GM19452 (cell line): ENCODE results near the gene SMC1B.

Experiments
- ATAC-seq: cut with Tn5 transposase; IDR thresholded peaks from one replicate; pipeline ENCODE4 v1.9.1; 2021; ENCODE audit not compliant: unreplicated experiment

SMC1B gene

GRCh38 chr22:45323695-45324094 lies 89.7 kb downstream of the SMC1B start:
- no peak for ATAC-seq

GRCh38 chr22:45322873-45323525 lies 90.4 kb downstream of the SMC1B start:
- no peak for ATAC-seq

- no peak for ATAC-seq
Observed at GRCh38 chr22:45321827-45322226, 91.6 kb downstream of the SMC1B start.

GRCh38 chr22:45320357-45320976 lies 92.9 kb downstream of the SMC1B start:
- no peak for ATAC-seq

- no peak for ATAC-seq
Observed at GRCh38 chr22:45319324-45319685, 94.1 kb downstream of the SMC1B start.

GRCh38 chr22:45318558-45319323 lies 94.7 kb downstream of the SMC1B start:
- peak; percentile 58 for ATAC-seq

- peak; percentile 51 for ATAC-seq
Observed at GRCh38 chr22:45318168-45318557, 95.2 kb downstream of the SMC1B start.

GRCh38 chr22:45317551-45318167 lies 95.7 kb downstream of the SMC1B start:
- no peak for ATAC-seq

GRCh38 chr22:45316796-45317526 lies 96.4 kb downstream of the SMC1B start:
- ATAC-seq, result no peak

GRCh38 chr22:45314786-45315185 lies 98.6 kb downstream of the SMC1B start:
- ATAC-seq, result no peak

- ATAC-seq, result no peak
Observed at GRCh38 chr22:45314054-45314721, 99.2 kb downstream of the SMC1B start.

- ATAC-seq, result no peak
Observed at GRCh38 chr22:45312856-45313255, 100.5 kb downstream of the SMC1B start.

- ATAC-seq, result no peak
Observed at GRCh38 chr22:45312415-45312814, 101.0 kb downstream of the SMC1B start.

GRCh38 chr22:45310977-45311531 lies 102.3 kb downstream of the SMC1B start:
- ATAC-seq, result no peak

GRCh38 chr22:45310331-45310976 lies 102.9 kb downstream of the SMC1B start:
- ATAC-seq, result no peak

GRCh38 chr22:45309422-45310227 lies 103.8 kb downstream of the SMC1B start, which contains the start of gene FAM118A:
FAM118A (plus strand) TSS chr22:45309934; CDS start chr22:45322380, 12,446 bp downstream.
- peak; percentile 74 for ATAC-seq

- ATAC-seq, result no peak
Observed at GRCh38 chr22:45308957-45309421, 104.4 kb downstream of the SMC1B start.

- ATAC-seq, result no peak
Observed at GRCh38 chr22:45308391-45308956, 104.9 kb downstream of the SMC1B start.
